Activated CD4-positive, alpha-beta memory T cell treated with anti-CD3 and anti-CD28 coated beads, Interleukin-2, amount 10 ng/mL, durations not matched to agents 7 days and 5 days (primary cell): ENCODE measurements around the gene STK32C. TPM values are rescaled to one million over a fixed set of nuclear protein-coding genes. Genes with fewer than 3 reads are reported as not detected.
"Not testable (repeated sequence)": the region's sequence is repeated elsewhere in the genome, so short reads cannot be mapped to it uniquely, and the experiment has no call there.

Experiments used
- CTCF ChIA-PET: fragments of 350-600 bp; sonication (Branson Sonifier 250); formaldehyde crosslinking; loops from one replicate; lab custom pipeline; 2021; ENCODE audit warnings: antibody characterized with exemption, inconsistent platforms; lab: Charles Lee
- POLR2A ChIA-PET: fragments of 350-600 bp; sonication (Branson Sonifier 250); formaldehyde crosslinking; loops from one replicate; lab custom pipeline; 2021; ENCODE audit warnings: antibody characterized with exemption; lab: Charles Lee
- DNase-seq: peaks from one replicate; pipeline ENCODE4 v3.0.0-alpha.2; 2020
- H3K27ac Mint-ChIP-seq: one replicate; pipeline ENCODE4 v1.8.0; 2021; ENCODE audit warnings: mild to moderate bottlenecking, mixed read lengths
- H3K27me3 Mint-ChIP-seq: one replicate; pipeline ENCODE4 v1.8.0; 2021; ENCODE audit warnings: mixed read lengths
- H3K36me3 Mint-ChIP-seq: one replicate; pipeline ENCODE4 v1.8.0; 2021; ENCODE audit warnings: low read depth, mixed read lengths
- H3K4me1 Mint-ChIP-seq: one replicate; pipeline ENCODE4 v1.8.0; 2021; ENCODE audit warnings: mixed read lengths
- H3K4me3 Mint-ChIP-seq: one replicate; pipeline ENCODE4 v1.8.0; 2021; ENCODE audit warnings: mild to moderate bottlenecking, mixed read lengths
- H3K9me3 Mint-ChIP-seq: one replicate; pipeline ENCODE4 v1.8.0; 2021; ENCODE audit warnings: mixed read lengths
- total RNA-seq, 2 experiments: library from RNA; stranded (reverse); gene quantifications; one replicate each; pipeline ENCODE4 v1.2.3, GENCODE V29; 2021

Gene STK32C
- total RNA-seq, 2 experiments from 2014 or later: 17.4 to 18.2 TPM

GRCh38 chr10:132224343-132225072 is 83.2 kb downstream of the STK32C start:
- DNase-seq: no peak
- ChIA-PET CTCF (no interaction called here), POLR2A (no interaction called here)
- H3K36me3 Mint-ChIP-seq: no peaks in the 10 kb centered on the region
- H3K4me3 Mint-ChIP-seq: no peak overlapping the region
- H3K27ac Mint-ChIP-seq: no peak overlapping the region
- H3K9me3 Mint-ChIP-seq: no peaks in the 10 kb centered on the region
- peaks cover 8% of the 10 kb centered on the region for H3K4me1 Mint-ChIP-seq
- H3K27me3 Mint-ChIP-seq: no peaks in the 10 kb centered on the region

- no peak overlapping the region for H3K4me3 Mint-ChIP-seq
- no peaks in the 10 kb centered on the region for H3K27me3 Mint-ChIP-seq
Observed at GRCh38 chr10:132223611-132224342, 84.0 kb downstream of the STK32C start.

GRCh38 chr10:132223156-132223590 is 84.6 kb downstream of the STK32C start:
- Mint-ChIP-seq H3K27me3 (no peaks in the 10 kb centered on the region), H3K27ac (no peak overlapping the region), H3K36me3 (no peaks in the 10 kb centered on the region), H3K4me1 (peaks cover 5% of the 10 kb centered on the region), H3K9me3 (no peaks in the 10 kb centered on the region), H3K4me3 (no peak overlapping the region)
- DNase-seq: peak; percentile 77
- POLR2A ChIA-PET: no interaction called here
- CTCF ChIA-PET: interaction anchor here (0.9 kb wide), 1 partner anchor 130 kb away, joined by 3 read pairs; no protein-coding TSS in a partner anchor

More at GRCh38 chr10:132223611-132224342, 84.0 kb downstream of the STK32C start:
- Mint-ChIP-seq H3K4me1 (peaks cover 5% of the 10 kb centered on the region), H3K36me3 (no peaks in the 10 kb centered on the region), H3K27ac (no peak overlapping the region), H3K9me3 (no peaks in the 10 kb centered on the region)
- ChIA-PET POLR2A (no interaction called here), CTCF (interaction anchor here (0.9 kb wide), 1 partner anchor 129 kb away, joined by 3 read pairs; no protein-coding TSS in a partner anchor)
- DNase-seq: no peak

- no peak overlapping the region for H3K27ac Mint-ChIP-seq
- H3K4me1 Mint-ChIP-seq: peaks cover 5% of the 10 kb centered on the region
- no peak for DNase-seq
- H3K9me3 Mint-ChIP-seq: peaks cover under 1% of the 10 kb centered on the region
- no peaks in the 10 kb centered on the region for H3K36me3 Mint-ChIP-seq
- H3K4me3 Mint-ChIP-seq: no peak overlapping the region
- H3K27me3 Mint-ChIP-seq: no peaks in the 10 kb centered on the region
- CTCF ChIA-PET: no interaction called here
- POLR2A ChIA-PET: no interaction called here
Observed at GRCh38 chr10:132222726-132223125, 85.0 kb downstream of the STK32C start.

GRCh38 chr10:132220996-132221395 is 86.8 kb downstream of the STK32C start:
- H3K4me3 Mint-ChIP-seq, H3K4me1 Mint-ChIP-seq, H3K36me3 Mint-ChIP-seq, POLR2A ChIA-PET, DNase-seq, H3K27me3 Mint-ChIP-seq, H3K27ac Mint-ChIP-seq, CTCF ChIA-PET: not testable (repeated sequence)
- H3K9me3 Mint-ChIP-seq: peaks cover 11% of the 10 kb centered on the region

- H3K4me3 Mint-ChIP-seq: no peak overlapping the region
- H3K36me3 Mint-ChIP-seq: no peaks in the 10 kb centered on the region
- DNase-seq: no peak
- no peaks in the 10 kb centered on the region for H3K27me3 Mint-ChIP-seq
- peaks cover 19% of the 10 kb centered on the region for H3K9me3 Mint-ChIP-seq
- no peaks in the 10 kb centered on the region for H3K4me1 Mint-ChIP-seq
- CTCF ChIA-PET: no interaction called here
- H3K27ac Mint-ChIP-seq: no peak overlapping the region
- POLR2A ChIA-PET: no interaction called here
Observed at GRCh38 chr10:132220061-132220460, 87.7 kb downstream of the STK32C start.

GRCh38 chr10:132219486-132219885 is 88.3 kb downstream of the STK32C start:
- no peaks in the 10 kb centered on the region for H3K27me3 Mint-ChIP-seq
- peaks cover 21% of the 10 kb centered on the region for H3K9me3 Mint-ChIP-seq
- POLR2A ChIA-PET: no interaction called here
- H3K36me3 Mint-ChIP-seq: no peaks in the 10 kb centered on the region
- CTCF ChIA-PET: no interaction called here
- DNase-seq: no peak
- H3K27ac Mint-ChIP-seq: no peak overlapping the region
- H3K4me3 Mint-ChIP-seq: no peak overlapping the region
- no peaks in the 10 kb centered on the region for H3K4me1 Mint-ChIP-seq

- CTCF ChIA-PET, H3K4me3 Mint-ChIP-seq, H3K4me1 Mint-ChIP-seq, H3K27ac Mint-ChIP-seq, H3K36me3 Mint-ChIP-seq, H3K27me3 Mint-ChIP-seq, POLR2A ChIA-PET, DNase-seq: not testable (repeated sequence)
- peaks cover 21% of the 10 kb centered on the region for H3K9me3 Mint-ChIP-seq
Observed at GRCh38 chr10:132216441-132216840, 91.3 kb downstream of the STK32C start.

- no peaks in the 10 kb centered on the region for H3K27me3 Mint-ChIP-seq
- H3K36me3 Mint-ChIP-seq: no peaks in the 10 kb centered on the region
- POLR2A ChIA-PET: no interaction called here
- H3K9me3 Mint-ChIP-seq: peaks cover 21% of the 10 kb centered on the region
- no peak for DNase-seq
- H3K4me3 Mint-ChIP-seq: no peak overlapping the region
- CTCF ChIA-PET: no interaction called here
- H3K27ac Mint-ChIP-seq: no peak overlapping the region
- H3K4me1 Mint-ChIP-seq: no peaks in the 10 kb centered on the region
Observed at GRCh38 chr10:132213917-132214316, 93.8 kb downstream of the STK32C start.

GRCh38 chr10:132212816-132213215 is 94.9 kb downstream of the STK32C start:
- ChIA-PET CTCF (no interaction called here), POLR2A (no interaction called here)
- H3K27ac Mint-ChIP-seq: no peak overlapping the region

GRCh38 chr10:132211246-132211645 is 96.5 kb downstream of the STK32C start:
- H3K4me1 Mint-ChIP-seq: no peaks in the 10 kb centered on the region
- no peaks in the 10 kb centered on the region for H3K36me3 Mint-ChIP-seq
- no peak overlapping the region for H3K4me3 Mint-ChIP-seq
- POLR2A ChIA-PET: no interaction called here
- CTCF ChIA-PET: no interaction called here
- H3K9me3 Mint-ChIP-seq: peaks cover 11% of the 10 kb centered on the region
- H3K27me3 Mint-ChIP-seq: no peaks in the 10 kb centered on the region
- DNase-seq: no peak
- no peak overlapping the region for H3K27ac Mint-ChIP-seq

More at GRCh38 chr10:132212816-132213215, 94.9 kb downstream of the STK32C start:
- no peaks in the 10 kb centered on the region for H3K27me3 Mint-ChIP-seq
- H3K4me3 Mint-ChIP-seq: no peak overlapping the region
- no peak for DNase-seq
- peaks cover 21% of the 10 kb centered on the region for H3K9me3 Mint-ChIP-seq
- no peaks in the 10 kb centered on the region for H3K36me3 Mint-ChIP-seq
- no peaks in the 10 kb centered on the region for H3K4me1 Mint-ChIP-seq

- Mint-ChIP-seq H3K27me3 (no peaks in the 10 kb centered on the region), H3K36me3 (no peaks in the 10 kb centered on the region), H3K4me1 (no peaks in the 10 kb centered on the region), H3K27ac (no peak overlapping the region), H3K9me3 (peaks cover 9% of the 10 kb centered on the region), H3K4me3 (no peak overlapping the region)
- POLR2A ChIA-PET: no interaction called here
- DNase-seq: no peak
- CTCF ChIA-PET: no interaction called here
Observed at GRCh38 chr10:132210766-132211165, 97.0 kb downstream of the STK32C start.

- POLR2A ChIA-PET: no interaction called here
- Mint-ChIP-seq H3K4me1 (no peaks in the 10 kb centered on the region), H3K27ac (no peak overlapping the region), H3K27me3 (no peaks in the 10 kb centered on the region), H3K9me3 (peaks cover 2% of the 10 kb centered on the region), H3K4me3 (no peak overlapping the region), H3K36me3 (no peaks in the 10 kb centered on the region)
- no peak for DNase-seq
- CTCF ChIA-PET: no interaction called here
Observed at GRCh38 chr10:132209978-132210530, 97.7 kb downstream of the STK32C start.
